GM10266 (cell line): ENCODE data around the gene METTL25B.
"Not testable (repeated sequence)": the region's sequence is repeated elsewhere in the genome, so short reads cannot be mapped to it uniquely, and the experiment has no call there.

Experiments used
- DNase-seq: peaks from one replicate; pipeline ENCODE4 v3.0.0; 2012; ENCODE audit errors: extremely low spot score
- TF ChIP-seq, protein P1 (sequence below): IDR thresholded peaks from 2 replicates; pipeline ENCODE4 v1.5.1; 2012; ENCODE audit warnings: mild to moderate bottlenecking, low read depth; ENCODE audit not compliant: control insufficient read depth, insufficient read depth; ENCODE audit errors: missing control alignments

Gene METTL25B

GRCh38 chr1:156754219-156754618 is 25.9 kb downstream of the METTL25B start:
- TF ChIP-seq, protein P1, sequence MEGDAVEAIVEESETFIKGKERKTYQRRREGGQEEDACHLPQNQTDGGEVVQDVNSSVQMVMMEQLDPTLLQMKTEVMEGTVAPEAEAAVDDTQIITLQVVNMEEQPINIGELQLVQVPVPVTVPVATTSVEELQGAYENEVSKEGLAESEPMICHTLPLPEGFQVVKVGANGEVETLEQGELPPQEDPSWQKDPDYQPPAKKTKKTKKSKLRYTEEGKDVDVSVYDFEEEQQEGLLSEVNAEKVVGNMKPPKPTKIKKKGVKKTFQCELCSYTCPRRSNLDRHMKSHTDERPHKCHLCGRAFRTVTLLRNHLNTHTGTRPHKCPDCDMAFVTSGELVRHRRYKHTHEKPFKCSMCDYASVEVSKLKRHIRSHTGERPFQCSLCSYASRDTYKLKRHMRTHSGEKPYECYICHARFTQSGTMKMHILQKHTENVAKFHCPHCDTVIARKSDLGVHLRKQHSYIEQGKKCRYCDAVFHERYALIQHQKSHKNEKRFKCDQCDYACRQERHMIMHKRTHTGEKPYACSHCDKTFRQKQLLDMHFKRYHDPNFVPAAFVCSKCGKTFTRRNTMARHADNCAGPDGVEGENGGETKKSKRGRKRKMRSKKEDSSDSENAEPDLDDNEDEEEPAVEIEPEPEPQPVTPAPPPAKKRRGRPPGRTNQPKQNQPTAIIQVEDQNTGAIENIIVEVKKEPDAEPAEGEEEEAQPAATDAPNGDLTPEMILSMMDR, result no peak
- no peak for DNase-seq

DNA sequence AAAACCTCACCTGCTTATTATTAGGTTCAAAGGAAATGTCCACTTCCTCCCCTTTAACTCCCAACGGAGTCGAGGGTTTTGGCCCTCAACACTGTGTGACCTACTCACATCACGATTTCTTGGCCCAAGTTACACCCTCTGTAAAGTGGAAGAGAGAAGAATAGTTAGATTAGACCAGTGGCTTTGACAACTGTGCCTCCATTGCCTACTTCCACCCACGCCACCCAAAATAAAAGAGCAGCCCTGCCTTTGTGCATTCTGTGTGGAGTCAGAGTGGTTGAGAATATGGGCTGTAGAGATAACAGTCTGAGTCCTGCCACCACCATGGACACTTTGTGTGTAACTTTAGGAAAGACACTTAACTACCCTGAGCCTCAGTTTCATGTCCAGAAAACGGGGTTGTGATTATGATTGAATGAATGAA is 27.3 kb downstream of the METTL25B start:
- no peak for DNase-seq
- TF ChIP-seq, protein P1, result no peak

DNA sequence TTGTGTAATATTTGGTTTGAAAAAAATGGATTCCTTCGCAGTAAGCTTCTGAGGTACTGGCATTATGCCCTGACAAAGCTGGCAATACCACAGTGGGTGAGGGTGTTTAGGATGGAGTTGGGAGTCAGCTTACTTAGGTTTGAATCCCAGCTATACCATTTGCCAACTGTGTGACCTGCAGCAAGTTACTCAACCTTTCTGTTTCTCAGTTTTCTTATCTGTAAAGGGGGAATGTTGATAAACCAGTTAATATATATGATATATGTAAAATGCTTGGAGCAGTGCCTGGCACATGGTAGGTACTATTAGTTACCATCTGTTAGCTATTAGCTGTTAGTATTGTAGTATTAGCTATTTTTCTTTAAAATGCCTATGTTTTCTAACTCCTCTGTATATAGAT is 28.1 kb downstream of the METTL25B start:
- no peak for DNase-seq
- TF ChIP-seq, protein P1, result no peak

DNA sequence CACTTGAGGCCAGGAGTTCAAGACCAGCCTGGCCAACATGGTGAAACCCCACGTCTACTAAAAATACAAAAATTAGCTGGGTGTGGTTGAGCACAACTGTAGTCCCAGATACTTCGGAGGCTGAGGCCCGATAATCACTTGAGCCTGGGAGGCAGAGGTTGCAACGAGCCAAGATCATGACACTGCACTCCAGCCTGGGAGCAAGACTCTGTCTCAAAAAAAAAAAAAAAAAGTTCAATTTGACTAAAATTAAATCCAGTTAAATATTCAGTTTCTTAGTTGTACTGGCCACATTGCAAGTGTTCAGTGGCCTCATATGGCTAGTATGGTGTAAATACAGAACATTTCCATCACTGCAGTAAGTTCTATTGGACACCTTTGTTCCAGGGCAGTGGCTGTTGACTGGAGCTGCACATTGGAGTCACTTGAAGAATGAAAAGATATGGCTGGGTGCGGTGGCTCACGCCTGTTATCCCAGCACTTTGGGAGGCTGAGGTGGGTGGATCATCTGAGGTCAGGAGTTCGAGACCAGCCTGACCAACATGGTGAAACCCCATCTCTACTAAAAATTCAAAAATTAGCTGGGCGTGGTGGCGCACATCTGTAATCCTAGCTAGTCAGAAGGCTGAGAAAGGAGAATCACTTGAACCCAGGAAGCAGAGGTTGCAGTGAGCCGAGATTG is 29.4 kb downstream of the METTL25B start:
- not testable (repeated sequence) for DNase-seq

- TF ChIP-seq, protein P1, result no peak
- DNase-seq, result no peak
Observed at GRCh38 chr1:156760092-156760795, 32.0 kb downstream of the METTL25B start.

DNA sequence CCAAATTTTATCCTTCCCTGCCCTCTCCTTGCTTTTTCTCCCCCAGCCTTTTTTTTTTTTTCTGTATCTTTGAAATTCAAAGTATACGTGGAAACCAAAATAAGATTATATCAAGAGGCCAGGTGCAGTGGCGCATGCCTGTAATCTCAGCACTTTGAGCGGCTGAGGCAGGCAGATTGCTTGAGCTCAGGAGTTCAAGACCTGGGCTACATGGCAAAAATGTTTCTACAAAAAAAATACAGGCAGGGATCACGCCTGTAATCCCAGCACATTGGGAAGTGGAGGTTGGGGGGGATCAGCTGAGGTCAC is 32.5 kb downstream of the METTL25B start:
- no peak for DNase-seq
- TF ChIP-seq, protein P1, result no peak

DNA sequence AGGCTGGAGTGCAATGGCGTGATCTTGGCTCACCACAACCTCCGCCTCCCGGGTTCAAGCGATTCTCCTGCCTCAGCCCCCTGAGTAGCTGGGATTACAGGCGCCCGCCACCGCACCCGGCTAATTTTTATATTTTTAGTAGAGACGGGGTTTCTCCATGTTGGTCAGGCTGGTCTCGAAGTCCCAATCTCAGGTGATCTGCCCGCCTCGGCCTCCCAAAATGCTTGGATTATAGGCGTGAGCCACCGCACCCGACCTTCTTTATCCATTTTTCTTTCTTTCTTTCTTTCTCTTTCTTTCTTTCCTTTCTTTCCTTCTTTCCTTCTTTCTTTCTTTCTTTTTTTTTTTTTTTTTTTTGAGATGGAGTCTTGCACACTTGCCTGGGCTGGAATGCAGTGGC is 36.9 kb downstream of the METTL25B start:
- DNase-seq, result not testable (repeated sequence)

DNA sequence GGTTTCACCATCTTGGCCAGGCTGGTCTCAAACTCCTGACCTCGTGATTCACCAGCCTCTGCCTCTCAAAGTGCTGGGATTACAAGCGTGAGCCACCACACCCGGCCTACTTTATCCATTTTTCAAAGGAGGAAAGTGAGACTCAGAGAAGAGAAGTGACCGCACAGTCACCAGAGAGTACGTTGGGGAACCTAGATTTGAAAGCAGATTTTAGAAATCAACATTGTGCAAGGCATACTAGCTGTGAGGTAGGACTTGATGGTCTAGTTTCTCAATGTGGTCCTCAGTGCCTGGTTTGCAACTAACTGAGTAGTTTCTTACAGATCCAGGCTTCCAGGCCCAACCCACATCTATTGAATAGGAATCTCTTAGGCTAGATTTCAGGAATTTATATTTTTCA is 37.4 kb downstream of the METTL25B start:
- TF ChIP-seq, protein P1, result no peak
- DNase-seq, result no peak
